K562 treated with DMSO at 1 percent for 4 hours (cell line): Measurements from ENCODE around the gene PJVK. TPM values are rescaled to one million over a fixed set of nuclear protein-coding genes. Genes with fewer than 3 reads are reported as not detected.

ENCODE experiments used
- total RNA-seq: library from RNA; unstranded; fragments of 300-600 nt; gene quantifications from 2 replicates; pipeline ENCODE4 v1.2.3, GENCODE V29; 2022; ENCODE audit not compliant: insufficient read depth

The PJVK gene, protein sequence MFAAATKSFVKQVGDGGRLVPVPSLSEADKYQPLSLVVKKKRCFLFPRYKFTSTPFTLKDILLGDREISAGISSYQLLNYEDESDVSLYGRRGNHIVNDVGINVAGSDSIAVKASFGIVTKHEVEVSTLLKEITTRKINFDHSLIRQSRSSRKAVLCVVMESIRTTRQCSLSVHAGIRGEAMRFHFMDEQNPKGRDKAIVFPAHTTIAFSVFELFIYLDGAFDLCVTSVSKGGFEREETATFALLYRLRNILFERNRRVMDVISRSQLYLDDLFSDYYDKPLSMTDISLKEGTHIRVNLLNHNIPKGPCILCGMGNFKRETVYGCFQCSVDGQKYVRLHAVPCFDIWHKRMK
- not detected in 2 replicates for total RNA-seq

GRCh38 chr2:178450774-178451525 lies at the start of gene PJVK, which contains the start of gene PRKRA:
TSS of gene PJVK (plus strand) at chr2:178451378. CDS start at chr2:178453410, 2,032 bp downstream.
TSS of gene PRKRA (minus strand) at chr2:178451175. CDS start at chr2:178451030, 145 bp downstream.

GRCh38 chr2:178478439-178479274 lies 27.5 kb downstream of the PJVK start, which contains the start of gene FKBP7:
TSS of gene FKBP7 (minus strand) at chr2:178478600. CDS start at chr2:178478499, 101 bp downstream.

DNA sequence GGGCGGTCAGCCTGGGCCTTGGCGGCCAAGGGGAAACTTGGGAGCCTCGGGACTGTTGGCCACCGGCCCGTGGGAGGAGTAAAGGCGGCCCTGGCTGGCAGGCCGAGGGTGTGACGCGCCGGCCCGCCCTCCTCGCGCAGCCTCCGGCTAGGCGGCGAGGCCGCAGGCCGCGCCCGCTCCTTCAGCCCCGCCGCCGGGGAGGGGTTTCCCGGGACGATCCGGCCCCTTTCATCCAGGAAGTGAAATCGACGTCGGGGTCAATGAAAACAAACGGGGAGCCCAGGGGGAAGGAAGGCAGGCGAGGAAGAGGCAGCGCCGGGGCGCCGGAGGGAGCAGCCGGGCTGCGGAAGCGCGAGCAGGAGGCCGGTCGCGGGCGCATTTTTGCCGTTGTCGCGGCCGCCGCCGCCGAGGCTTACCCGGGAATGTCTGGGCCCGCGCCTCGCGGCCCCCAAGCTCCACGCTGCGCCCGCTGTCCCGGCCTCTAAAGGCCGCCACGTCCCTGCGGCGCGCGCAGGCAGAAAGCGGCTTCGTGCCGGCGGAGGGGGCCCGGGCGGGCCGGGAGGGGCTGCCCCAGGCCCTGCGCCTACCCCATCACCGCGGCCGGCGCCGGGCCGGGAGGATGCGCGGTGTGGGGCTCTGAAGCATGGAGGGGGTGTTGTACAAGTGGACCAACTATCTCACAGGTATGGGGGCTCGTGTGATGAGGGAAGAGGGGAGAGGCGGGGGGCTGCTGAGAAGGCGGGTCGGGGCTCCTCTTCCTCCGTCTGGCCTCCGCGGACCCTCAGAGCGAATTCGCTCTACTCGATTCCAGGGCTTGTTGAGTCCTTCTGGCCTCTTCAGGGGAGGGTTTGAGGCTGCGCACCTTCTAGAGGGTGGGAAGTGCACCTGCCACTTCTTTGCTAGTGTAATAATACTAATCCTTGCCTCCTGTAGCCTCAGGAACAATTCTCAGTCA lies 29.3 kb downstream of the PJVK start, which contains the start of gene PLEKHA3:
Gene PLEKHA3 (plus strand): TSS at position 231 of the 955 bp plus-strand sequence. CDS start 413 bp downstream, at position 644.

Other genes starting within 250 kb of the PJVK start
- 41.1 and 43.0 TPM in 2 replicates for gene PRKRA, start 203 bp upstream of the PJVK start, total RNA-seq
- gene FKBP7, start 27.2 kb downstream of the PJVK start, total RNA-seq, result 4.2 and 5.3 TPM in 2 replicates
- 6.4 and 9.3 TPM in 2 replicates for gene PLEKHA3, start 29.1 kb downstream of the PJVK start, total RNA-seq